ENCODE measurements around the gene FHOD3.

GRCh38 chr18:36516726-36517125, 219.2 kb downstream of the FHOD3 start:
- no peak for TF ChIP-seq CTCF (IDR thresholded peaks at IDR 0.05)
- no peak for TF ChIP-seq POLR2A (IDR thresholded peaks at IDR 0.05)
